ENCODE measurements around the gene KCNN1.

Gene KCNN1

DNA sequence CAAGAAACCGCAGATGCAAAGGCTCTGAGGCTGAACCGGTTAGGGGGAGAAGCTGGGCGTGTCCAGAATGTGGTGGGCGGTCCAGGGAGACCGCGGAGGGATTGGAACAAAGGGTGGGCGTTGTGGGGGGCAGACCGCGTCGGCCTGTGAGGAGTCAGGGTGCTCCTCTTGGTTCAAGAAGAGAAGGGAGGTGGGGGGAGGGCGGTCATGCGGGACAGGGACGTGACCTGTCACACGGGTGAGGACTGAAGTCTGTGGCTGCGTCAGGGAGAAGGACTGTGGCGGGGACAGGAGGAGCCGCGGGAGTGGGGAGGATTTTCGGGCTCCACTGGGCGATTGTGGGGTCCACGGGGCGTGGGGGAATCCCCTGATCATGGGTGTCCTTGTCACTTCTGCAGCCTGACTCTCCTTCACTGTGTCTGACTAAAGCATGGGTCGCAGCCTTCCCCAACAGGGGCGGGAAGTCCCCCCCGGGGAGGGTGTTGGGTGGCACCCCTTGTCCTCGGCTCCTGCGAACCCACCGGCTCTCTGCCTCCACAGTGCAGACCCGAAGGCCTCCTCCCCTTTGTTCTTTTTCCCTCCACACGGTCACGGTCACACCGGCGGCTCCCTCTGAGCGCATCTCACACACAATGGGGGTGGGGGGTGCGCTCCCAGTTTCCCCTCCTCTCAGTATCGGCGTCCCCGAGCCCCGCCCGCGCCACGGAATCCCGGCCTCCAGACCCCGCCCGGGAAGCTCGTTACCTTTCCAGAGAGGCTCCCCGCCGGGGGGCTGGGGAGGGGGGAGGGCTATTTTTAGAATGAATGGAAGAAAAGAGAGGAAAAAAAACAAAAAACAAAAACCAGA is 16.4 kb upstream of the KCNN1 start (continued):
- TF ChIP-seq PRDM10 (tag by site-specific recombination; IDR thresholded peaks at IDR 0.05) (peak; percentile 89), WT1 (tag by site-specific recombination; IDR thresholded peaks at IDR 0.05) (peak; percentile 36; the same call in 1 of the 2 replicates), ZNF785 (tag by site-specific recombination; IDR thresholded peaks at IDR 0.05) (0 out of 2 replicates have a peak, but pooled peaks have one; percentile 51), ZNF777 (tag by site-specific recombination; IDR thresholded peaks at IDR 0.05; ENCODE audit: borderline replicate concordance) (no peak), ZBTB8A (tag by site-specific recombination; IDR thresholded peaks at IDR 0.05) (peak; percentile 71), GLIS1 (tag by site-specific recombination; IDR thresholded peaks at IDR 0.05) (peak; percentile 93), BCL11A (tag by site-specific recombination; IDR thresholded peaks at IDR 0.05; ENCODE audit: low read depth) (no peak), SP3 (tag by site-specific recombination; IDR thresholded peaks at IDR 0.05) (peak; percentile 86), KLF1 (tag by site-specific recombination; IDR thresholded peaks at IDR 0.05) (peak; percentile 91), ZNF274 (IDR thresholded peaks at IDR 0.05; ENCODE audit: low read length) (no peak), ZNF274 (tag by site-specific recombination; IDR thresholded peaks at IDR 0.05; ENCODE audit: borderline replicate concordance) (no peak), ZNF692 (tag by site-specific recombination; IDR thresholded peaks at IDR 0.05) (peak; percentile 27; the same call in 1 of the 2 replicates), ZNF398 (tag by site-specific recombination; IDR thresholded peaks at IDR 0.05) (peak; percentile 77), ZNF341 (tag by site-specific recombination; IDR thresholded peaks at IDR 0.05; ENCODE audit: low read depth) (peak; percentile 40)
- TF ChIP-seq, protein P1, sequence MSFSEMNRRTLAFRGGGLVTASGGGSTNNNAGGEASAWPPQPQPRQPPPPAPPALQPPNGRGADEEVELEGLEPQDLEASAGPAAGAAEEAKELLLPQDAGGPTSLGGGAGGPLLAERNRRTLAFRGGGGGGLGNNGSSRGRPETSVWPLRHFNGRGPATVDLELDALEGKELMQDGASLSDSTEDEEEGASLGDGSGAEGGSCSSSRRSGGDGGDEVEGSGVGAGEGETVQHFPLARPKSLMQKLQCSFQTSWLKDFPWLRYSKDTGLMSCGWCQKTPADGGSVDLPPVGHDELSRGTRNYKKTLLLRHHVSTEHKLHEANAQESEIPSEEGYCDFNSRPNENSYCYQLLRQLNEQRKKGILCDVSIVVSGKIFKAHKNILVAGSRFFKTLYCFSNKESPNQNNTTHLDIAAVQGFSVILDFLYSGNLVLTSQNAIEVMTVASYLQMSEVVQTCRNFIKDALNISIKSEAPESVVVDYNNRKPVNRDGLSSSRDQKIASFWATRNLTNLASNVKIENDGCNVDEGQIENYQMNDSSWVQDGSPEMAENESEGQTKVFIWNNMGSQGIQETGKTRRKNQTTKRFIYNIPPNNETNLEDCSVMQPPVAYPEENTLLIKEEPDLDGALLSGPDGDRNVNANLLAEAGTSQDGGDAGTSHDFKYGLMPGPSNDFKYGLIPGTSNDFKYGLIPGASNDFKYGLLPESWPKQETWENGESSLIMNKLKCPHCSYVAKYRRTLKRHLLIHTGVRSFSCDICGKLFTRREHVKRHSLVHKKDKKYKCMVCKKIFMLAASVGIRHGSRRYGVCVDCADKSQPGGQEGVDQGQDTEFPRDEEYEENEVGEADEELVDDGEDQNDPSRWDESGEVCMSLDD (tag by site-specific recombination; IDR thresholded peaks at IDR 0.05): peak; percentile 90
- TF ChIP-seq, protein P2, sequence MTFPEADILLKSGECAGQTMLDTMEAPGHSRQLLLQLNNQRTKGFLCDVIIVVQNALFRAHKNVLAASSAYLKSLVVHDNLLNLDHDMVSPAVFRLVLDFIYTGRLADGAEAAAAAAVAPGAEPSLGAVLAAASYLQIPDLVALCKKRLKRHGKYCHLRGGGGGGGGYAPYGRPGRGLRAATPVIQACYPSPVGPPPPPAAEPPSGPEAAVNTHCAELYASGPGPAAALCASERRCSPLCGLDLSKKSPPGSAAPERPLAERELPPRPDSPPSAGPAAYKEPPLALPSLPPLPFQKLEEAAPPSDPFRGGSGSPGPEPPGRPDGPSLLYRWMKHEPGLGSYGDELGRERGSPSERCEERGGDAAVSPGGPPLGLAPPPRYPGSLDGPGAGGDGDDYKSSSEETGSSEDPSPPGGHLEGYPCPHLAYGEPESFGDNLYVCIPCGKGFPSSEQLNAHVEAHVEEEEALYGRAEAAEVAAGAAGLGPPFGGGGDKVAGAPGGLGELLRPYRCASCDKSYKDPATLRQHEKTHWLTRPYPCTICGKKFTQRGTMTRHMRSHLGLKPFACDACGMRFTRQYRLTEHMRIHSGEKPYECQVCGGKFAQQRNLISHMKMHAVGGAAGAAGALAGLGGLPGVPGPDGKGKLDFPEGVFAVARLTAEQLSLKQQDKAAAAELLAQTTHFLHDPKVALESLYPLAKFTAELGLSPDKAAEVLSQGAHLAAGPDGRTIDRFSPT (tag by site-specific recombination; IDR thresholded peaks at IDR 0.05): peak; percentile 68; the same call in 1 of the 2 replicates

Data from HEK293 (cell line).